Tibial nerve (tissue), 4 donors: ENCODE data around the gene ABCC4. TPM values are rescaled to one million over a fixed set of nuclear protein-coding genes. Genes with fewer than 3 reads are reported as not detected.

Source experiments
- DNase-seq, 2 donors: peaks; one replicate each; pipeline ENCODE4 v3.0.0-alpha.2; 2019; ENCODE audit warnings: low spot score in 2 of 2
- H3K27ac ChIP-seq, 4 donors: fragments of 200-600 bp; sonication (generic) in 3 of 4; one replicate each; pipeline ENCODE4 v1.5.1; 2017 to 2019; ENCODE audit warnings: mild to moderate bottlenecking in 1 of 4
- H3K27me3 ChIP-seq, 2 donors: fragments of 200-600 bp; sonication (generic) in 1 of 2; one replicate each; pipeline versions ENCODE4 v1.5.1 to v1.6.0; 2017 to 2019
- H3K36me3 ChIP-seq, 3 donors: fragments of 200-600 bp; sonication (generic); one replicate each; pipeline ENCODE4 v1.5.1; 2018 to 2019
- H3K4me1 ChIP-seq, 4 donors: fragments of 200-600 bp; sonication (generic) in 3 of 4; one replicate each; pipeline ENCODE4 v1.5.1; 2017 to 2019
- H3K4me3 ChIP-seq, 4 donors: fragments of 200-600 bp; sonication (generic) in 3 of 4; one replicate each; pipeline ENCODE4 v1.5.1; 2017 to 2019; ENCODE audit warnings: mild to moderate bottlenecking in 1 of 4, moderate library complexity in 1 of 4
- H3K9me3 ChIP-seq, 4 donors: fragments of 200-600 bp; sonication (generic) in 3 of 4; one replicate each; pipeline ENCODE4 v1.5.1; 2017 to 2019
- CTCF ChIP-seq, 5 experiments: fragments of 200-600 bp in 3 of 5; fragments of 450-650 bp in 2 of 5; sonication (generic) in 3 of 5; IDR thresholded peaks; one replicate each; pipeline ENCODE4 v1.5.1; 2016 to 2019; ENCODE audit warnings: antibody characterized with exemption in 5 of 5, mild to moderate bottlenecking in 3 of 5, moderate library complexity in 2 of 5
- EP300 ChIP-seq, 2 donors: sonication (generic); formaldehyde crosslinking; IDR thresholded peaks; one replicate each; pipeline ENCODE4 v1.6.1; 2017; ENCODE audit warnings: antibody characterized with exemption in 2 of 2, mild to moderate bottlenecking in 1 of 2
- POLR2A ChIP-seq, 2 donors: fragments of 450-650 bp; IDR thresholded peaks; one replicate each; pipeline ENCODE4 v1.6.1; 2017; ENCODE audit warnings: antibody characterized with exemption in 2 of 2, mild to moderate bottlenecking in 2 of 2, moderate library complexity in 2 of 2
- WGBS, 2 donors: methylation state at CpG; one replicate each; pipeline ENCODE4 v1.1.5; 2018; 5-methylcytosine and 5-hydroxymethylcytosine counted together
- total RNA-seq, 4 donors: library from RNA; depleted of rRNA; stranded (reverse); fragments of >200 nt; gene quantifications; one replicate each; pipeline ENCODE4 v1.1.0, GENCODE V29; 2016

The ABCC4 gene
- total RNA-seq, 4 donors from 2014 or later, result 5.7 to 20.1 (median 9.3) TPM

- 66 to 69% methylated on average over 5 of the region's 5 CpGs for WGBS, 2 donors
- no peak for DNase-seq
- no peak overlapping the region for H3K4me3 ChIP-seq
- H3K4me1 ChIP-seq, result peaks cover 0 to 4% (median 0%) of the 10 kb centered on the region in 4 donors
- H3K27ac ChIP-seq, result no peak overlapping the region
- TF ChIP-seq POLR2A (IDR thresholded peaks at IDR 0.05) (no peak), CTCF (IDR thresholded peaks at IDR 0.05) (no peak), EP300 (IDR thresholded peaks at IDR 0.05) (no peak)
- H3K36me3 ChIP-seq, result no peaks in the 10 kb centered on the region
- no peaks in the 10 kb centered on the region for H3K27me3 ChIP-seq
- no peaks in the 10 kb centered on the region for H3K9me3 ChIP-seq
These were observed 73.1 kb downstream of the ABCC4 start for GRCh38 chr13:95228130-95228529.

GRCh38 chr13:95226932-95227695 lies 74.1 kb downstream of the ABCC4 start:
- TF ChIP-seq POLR2A (IDR thresholded peaks at IDR 0.05) (no peak), CTCF (IDR thresholded peaks at IDR 0.05) (no peak), EP300 (IDR thresholded peaks at IDR 0.05) (no peak)
- Histone ChIP-seq H3K27ac (peak overlapping the region in 1 of 4 donors; percentile 36), H3K27me3 (no peaks in the 10 kb centered on the region), H3K9me3 (no peaks in the 10 kb centered on the region), H3K36me3 (no peaks in the 10 kb centered on the region), H3K4me3 (no peak overlapping the region), H3K4me1 (peaks cover 0 to 4% (median 0%) of the 10 kb centered on the region in 4 donors)
- no peak for DNase-seq
- WGBS, 2 donors, result 56 to 63% methylated on average over 4 of the region's 4 CpGs

DNA sequence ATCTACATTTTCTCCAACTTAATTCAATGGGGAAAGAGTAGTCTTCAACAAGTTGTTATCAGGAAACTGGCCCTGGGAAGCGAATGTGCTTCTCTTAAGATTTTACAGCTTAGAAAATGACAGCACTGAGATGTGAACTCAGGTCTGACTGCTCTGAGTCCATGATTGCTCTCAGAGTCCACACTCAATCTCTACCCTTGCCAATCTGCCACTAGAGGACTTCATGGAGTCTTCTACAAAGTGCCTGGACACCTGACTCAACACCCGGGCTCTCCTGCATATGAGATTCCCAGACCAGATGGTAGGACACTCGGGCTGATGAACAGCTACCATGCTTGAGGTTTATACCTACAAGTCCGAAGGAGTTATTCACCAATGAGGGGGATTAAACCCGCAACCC lies 74.8 kb downstream of the ABCC4 start:
- no peak for DNase-seq
- 93 to 96% methylated on average over 5 of the region's 5 CpGs for WGBS, 2 donors
- H3K4me3 ChIP-seq, result no peak overlapping the region
- no peak for TF ChIP-seq EP300 (IDR thresholded peaks at IDR 0.05)
- TF ChIP-seq CTCF (IDR thresholded peaks at IDR 0.05), result no peak
- no peak for TF ChIP-seq POLR2A (IDR thresholded peaks at IDR 0.05)
- H3K36me3 ChIP-seq, result no peaks in the 10 kb centered on the region
- H3K27me3 ChIP-seq, result no peaks in the 10 kb centered on the region
- H3K4me1 ChIP-seq, result peaks cover 0 to 4% (median 0%) of the 10 kb centered on the region in 4 donors
- H3K27ac ChIP-seq, result no peak overlapping the region
- H3K9me3 ChIP-seq, result no peaks in the 10 kb centered on the region

DNA sequence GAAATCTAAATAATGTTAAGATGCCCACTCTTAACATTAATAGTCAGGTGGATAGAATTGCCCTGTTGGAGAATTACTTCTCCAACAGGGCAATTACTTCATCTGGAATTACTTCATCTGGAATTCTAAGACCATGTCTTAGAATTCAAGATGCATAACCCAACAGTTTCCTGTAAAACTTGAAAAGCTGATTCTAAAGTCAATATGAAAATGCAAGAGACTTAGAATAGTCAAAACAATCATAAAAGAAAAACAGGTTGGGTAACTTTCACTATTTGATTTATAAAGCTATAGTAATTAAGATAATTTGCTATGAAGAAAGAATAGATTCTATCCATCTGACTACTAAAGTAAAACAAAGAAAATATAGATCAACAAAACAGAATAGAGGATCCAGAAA lies 75.2 kb downstream of the ABCC4 start:
- no peak for DNase-seq
- Histone ChIP-seq H3K27me3 (no peaks in the 10 kb centered on the region), H3K4me1 (peaks cover 0 to 4% (median 0%) of the 10 kb centered on the region in 4 donors), H3K9me3 (no peaks in the 10 kb centered on the region), H3K36me3 (no peaks in the 10 kb centered on the region), H3K4me3 (no peak overlapping the region), H3K27ac (no peak overlapping the region)
- no peak for TF ChIP-seq CTCF (IDR thresholded peaks at IDR 0.05)

DNA sequence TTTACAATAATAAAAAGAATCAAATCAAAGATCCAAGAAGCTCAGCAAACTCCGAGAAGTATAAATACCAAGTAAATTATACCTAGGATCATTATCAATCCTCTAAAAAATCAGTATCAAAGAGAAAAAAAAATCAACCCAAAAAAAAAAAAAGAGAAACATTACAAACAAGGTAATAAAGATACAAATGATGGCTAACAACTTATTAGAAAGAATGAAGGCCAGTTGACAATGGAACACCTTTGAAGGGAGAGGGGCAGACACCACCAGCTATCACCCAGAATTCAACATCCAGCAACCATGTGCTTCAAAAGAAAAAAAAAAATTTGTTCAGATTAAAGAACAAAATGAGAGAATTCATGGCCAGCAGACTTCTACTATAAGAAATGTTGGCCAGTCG lies 77.2 kb downstream of the ABCC4 start:
- Histone ChIP-seq H3K4me1 (peaks cover 0 to 4% (median 0%) of the 10 kb centered on the region in 4 donors), H3K36me3 (no peaks in the 10 kb centered on the region), H3K4me3 (no peak overlapping the region), H3K27ac (no peak overlapping the region), H3K9me3 (no peaks in the 10 kb centered on the region), H3K27me3 (no peaks in the 10 kb centered on the region)
- 94 to 97% methylated on average over 2 of the region's 2 CpGs for WGBS, 2 donors
- TF ChIP-seq CTCF (IDR thresholded peaks at IDR 0.05), result no peak
- no peak for TF ChIP-seq EP300 (IDR thresholded peaks at IDR 0.05)
- no peak for TF ChIP-seq POLR2A (IDR thresholded peaks at IDR 0.05)
- no peak for DNase-seq
